NCI-H146 (cell line): Measurements from ENCODE around the gene CD72.

Source experiments
- DNase-seq: peaks from one replicate; lab custom pipeline; 2025; lab: John Stamatoyannopoulos, UW

CD72 gene

GRCh38 chr9:35618325-35618727, at the start of gene CD72:
Gene CD72 (minus strand): TSS chr9:35618413. CDS start chr9:35618303, 110 bp downstream.
- DNase-seq = no peak

GRCh38 chr9:35667939-35668338, 49.7 kb upstream of the CD72 start:
- DNase-seq = no peak

GRCh38 chr9:35666549-35666948, 48.3 kb upstream of the CD72 start:
- DNase-seq = no peak

- DNase-seq = no peak
Measured at GRCh38 chr9:35666045-35666444, 47.8 kb upstream of the CD72 start.

GRCh38 chr9:35665471-35665818, 47.2 kb upstream of the CD72 start:
- no peak for DNase-seq

GRCh38 chr9:35664531-35665470, 46.6 kb upstream of the CD72 start, which contains the start of gene ARHGEF39:
Gene ARHGEF39 (minus strand): TSS chr9:35665195. CDS start chr9:35665169, 26 bp downstream.
- DNase-seq = peak; percentile 93

- DNase-seq = no peak
Measured at GRCh38 chr9:35662437-35662836, 44.2 kb upstream of the CD72 start.

- no peak for DNase-seq
Measured at GRCh38 chr9:35661756-35662350, 43.6 kb upstream of the CD72 start.

- no peak for DNase-seq
Measured at GRCh38 chr9:35660966-35661415, 42.8 kb upstream of the CD72 start.

GRCh38 chr9:35659340-35659739, 41.1 kb upstream of the CD72 start:
- no peak for DNase-seq

- DNase-seq = no peak
Measured at GRCh38 chr9:35658968-35659220, 40.7 kb upstream of the CD72 start.

GRCh38 chr9:35658137-35658967, 40.1 kb upstream of the CD72 start, which contains the start of gene CCDC107:
Gene CCDC107 (plus strand): TSS chr9:35658292. CDS start chr9:35658380, 88 bp downstream.
- peak; percentile 89 for DNase-seq

GRCh38 chr9:35657546-35658136, 39.4 kb upstream of the CD72 start, which contains the start of gene RMRP:
Gene RMRP (minus strand): TSS chr9:35658019.
- peak; percentile 99 for DNase-seq

GRCh38 chr9:35656831-35657545, 38.8 kb upstream of the CD72 start:
- peak; percentile 64 for DNase-seq

GRCh38 chr9:35656348-35656747, 38.1 kb upstream of the CD72 start:
- DNase-seq = peak; percentile 30

GRCh38 chr9:35653611-35654010, 35.4 kb upstream of the CD72 start:
- no peak for DNase-seq

GRCh38 chr9:35652829-35653209, 34.6 kb upstream of the CD72 start:
- DNase-seq = no peak

- DNase-seq = no peak
Measured at GRCh38 chr9:35651956-35652828, 34.0 kb upstream of the CD72 start.

GRCh38 chr9:35650341-35651158, 32.3 kb upstream of the CD72 start, which contains the start of gene SIT1:
Gene SIT1 (minus strand): TSS chr9:35650931. CDS start chr9:35650853, 78 bp downstream.
- no peak for DNase-seq
